Frontal cortex (tissue), 4 donors: ENCODE measurements around the gene SLC35B2. TPM values are rescaled to one million over a fixed set of nuclear protein-coding genes. Genes with fewer than 3 reads are reported as not detected.
A peak's percentile ranks its signal among the peaks of the same experiment; 100 is the strongest.

Experiments used
- DNase-seq, 2 donors: peaks; one replicate each; pipeline ENCODE4 v3.0.0; 2012; ENCODE audit warnings: low spot score in 2 of 2
- FAIRE-seq: peaks from 2 replicates; lab custom pipeline; 2012; peaks lifted over from hg19 to GRCh38; lab: Jason Lieb, UNC
- total RNA-seq: library from RNA; depleted of rRNA; stranded (reverse); fragments of >200 nt; gene quantifications from one replicate; pipeline ENCODE4 v1.2.3, GENCODE V29; 2014
- donor health status: control.
- donor health status: control.
- donor health status: control.

The SLC35B2 gene
- total RNA-seq, 1 donor from 2014 or later: 32.2 TPM

GRCh38 chr6:44225579-44226325 lies 31.6 kb downstream of the SLC35B2 start:
- no peak for FAIRE-seq
- peak in 1 of 2 donors; percentile 9 for DNase-seq

- FAIRE-seq (no peak), DNase-seq (peak in 1 of 2 donors; percentile 17)
Measured at GRCh38 chr6:44224965-44225305, 32.4 kb downstream of the SLC35B2 start.

GRCh38 chr6:44224029-44224964 lies 33.0 kb downstream of the SLC35B2 start:
- peak in 1 of 2 donors; percentile 28 for DNase-seq
- no peak for FAIRE-seq

GRCh38 chr6:44223319-44224028 lies 33.9 kb downstream of the SLC35B2 start, which contains the start of gene SLC29A1:
Gene SLC29A1, plus strand, starts transcription at chr6:44223595. Its CDS starts 3,719 bp downstream, at chr6:44227314.
- peak; percentile 88 to 89 for DNase-seq
- no peak for FAIRE-seq

- peak in 1 of 2 donors; percentile 41 for DNase-seq
- FAIRE-seq: no peak
Measured at GRCh38 chr6:44222486-44223318, 34.6 kb downstream of the SLC35B2 start.

- FAIRE-seq (no peak), DNase-seq (peak in 1 of 2 donors; percentile 31)
Measured at GRCh38 chr6:44221961-44222335, 35.4 kb downstream of the SLC35B2 start.

GRCh38 chr6:44221291-44221960 lies 35.9 kb downstream of the SLC35B2 start:
- FAIRE-seq (no peak), DNase-seq (peak; percentile 67 to 71)

- FAIRE-seq (no peak), DNase-seq (no peak)
Measured at GRCh38 chr6:44220913-44221290, 36.4 kb downstream of the SLC35B2 start.

- no peak for DNase-seq
- no peak for FAIRE-seq
Measured at GRCh38 chr6:44219815-44220784, 37.2 kb downstream of the SLC35B2 start.

- peak; percentile 55 to 71 for DNase-seq
- no peak for FAIRE-seq
Measured at GRCh38 chr6:44219053-44219814, 38.1 kb downstream of the SLC35B2 start.

GRCh38 chr6:44217332-44218143 lies 39.8 kb downstream of the SLC35B2 start:
- FAIRE-seq (no peak), DNase-seq (peak in 1 of 2 donors; percentile 29)

- FAIRE-seq: no peak
- DNase-seq: no peak
Measured at GRCh38 chr6:44216677-44217331, 40.5 kb downstream of the SLC35B2 start, which contains the start of gene MYMX. Gene MYMX, plus strand, starts transcription at chr6:44216926. Its CDS starts 546 bp downstream, at chr6:44217472.

GRCh38 chr6:44214307-44214706 lies 43.0 kb downstream of the SLC35B2 start:
- no peak for FAIRE-seq

GRCh38 chr6:44211284-44211683 lies 46.0 kb downstream of the SLC35B2 start:
- no peak for DNase-seq
- FAIRE-seq: no peak

More at GRCh38 chr6:44214307-44214706, 43.0 kb downstream of the SLC35B2 start:
- no peak for DNase-seq

GRCh38 chr6:44207966-44208365 lies 49.4 kb downstream of the SLC35B2 start:
- DNase-seq (no peak), FAIRE-seq (no peak)
